GM12801 (cell line): Measurements from ENCODE around the gene ARG1.

Experiments
- TF ChIP-seq, protein P1 (sequence below): IDR thresholded peaks from one replicate; pipeline ENCODE4 v1.5.1; 2011; ENCODE audit warnings: control low read depth; ENCODE audit not compliant: insufficient read length; ENCODE audit errors: extremely low read depth

ARG1 gene

DNA sequence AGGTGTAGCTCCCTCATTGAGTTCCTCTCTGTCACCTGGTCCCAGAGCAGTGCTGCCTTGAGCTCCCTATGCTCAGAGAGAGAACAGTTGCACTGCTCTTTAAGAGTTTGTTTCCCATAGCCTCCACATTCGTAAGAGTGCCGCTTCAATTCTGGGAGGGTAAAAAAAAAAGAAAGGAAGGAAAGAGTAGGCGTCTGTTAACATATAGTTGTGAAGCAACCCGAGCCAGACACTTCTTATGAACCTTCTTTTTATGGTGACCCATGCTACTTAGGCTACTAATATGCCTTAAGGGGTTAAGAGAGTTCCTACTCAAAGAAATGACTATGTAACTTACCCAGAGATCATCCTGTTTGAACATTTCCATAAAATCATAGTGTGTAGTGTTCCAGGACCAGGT, 4.3 kb upstream of the ARG1 start:
- TF ChIP-seq, protein P1, sequence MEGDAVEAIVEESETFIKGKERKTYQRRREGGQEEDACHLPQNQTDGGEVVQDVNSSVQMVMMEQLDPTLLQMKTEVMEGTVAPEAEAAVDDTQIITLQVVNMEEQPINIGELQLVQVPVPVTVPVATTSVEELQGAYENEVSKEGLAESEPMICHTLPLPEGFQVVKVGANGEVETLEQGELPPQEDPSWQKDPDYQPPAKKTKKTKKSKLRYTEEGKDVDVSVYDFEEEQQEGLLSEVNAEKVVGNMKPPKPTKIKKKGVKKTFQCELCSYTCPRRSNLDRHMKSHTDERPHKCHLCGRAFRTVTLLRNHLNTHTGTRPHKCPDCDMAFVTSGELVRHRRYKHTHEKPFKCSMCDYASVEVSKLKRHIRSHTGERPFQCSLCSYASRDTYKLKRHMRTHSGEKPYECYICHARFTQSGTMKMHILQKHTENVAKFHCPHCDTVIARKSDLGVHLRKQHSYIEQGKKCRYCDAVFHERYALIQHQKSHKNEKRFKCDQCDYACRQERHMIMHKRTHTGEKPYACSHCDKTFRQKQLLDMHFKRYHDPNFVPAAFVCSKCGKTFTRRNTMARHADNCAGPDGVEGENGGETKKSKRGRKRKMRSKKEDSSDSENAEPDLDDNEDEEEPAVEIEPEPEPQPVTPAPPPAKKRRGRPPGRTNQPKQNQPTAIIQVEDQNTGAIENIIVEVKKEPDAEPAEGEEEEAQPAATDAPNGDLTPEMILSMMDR = no peak

DNA sequence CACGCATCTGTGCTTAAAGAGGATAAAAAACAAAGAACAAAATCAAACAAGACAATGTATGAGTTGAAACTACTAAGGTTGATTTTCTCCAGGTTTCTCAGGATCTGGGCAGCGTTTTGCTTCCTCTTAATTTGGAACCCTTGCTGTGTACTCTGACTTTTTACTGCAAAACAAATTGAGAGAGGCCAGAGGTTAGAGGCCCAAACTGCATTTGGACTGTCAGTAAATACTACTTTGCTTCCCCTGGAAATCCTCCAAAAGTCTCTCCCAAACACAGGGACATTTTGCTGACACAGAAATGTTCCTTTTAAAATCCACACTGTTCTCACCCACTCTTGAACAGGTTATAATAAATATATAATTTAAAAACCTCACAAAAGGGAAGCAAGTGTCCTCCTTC, 1.1 kb downstream of the ARG1 start:
- TF ChIP-seq, protein P1 = no peak

DNA sequence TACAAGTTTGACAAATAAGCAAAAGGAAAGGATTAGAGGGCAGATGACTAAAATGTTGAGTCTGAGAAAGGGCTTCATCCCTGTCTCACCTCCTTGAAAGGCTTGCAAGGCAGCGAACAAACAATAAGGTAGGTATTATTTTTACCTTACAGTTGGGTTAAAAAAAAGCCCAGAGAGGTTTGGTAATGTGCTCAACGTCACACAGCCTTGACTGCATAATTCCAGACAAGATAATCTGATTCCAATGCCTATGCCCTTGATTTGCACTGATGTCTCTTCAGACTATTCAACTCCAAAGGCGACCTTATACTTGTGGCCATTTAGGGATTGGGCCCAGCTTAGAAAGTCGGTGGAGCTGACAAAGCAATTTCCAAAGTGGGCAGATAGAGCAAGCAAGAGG, 1.7 kb downstream of the ARG1 start:
- TF ChIP-seq, protein P1 = no peak

DNA sequence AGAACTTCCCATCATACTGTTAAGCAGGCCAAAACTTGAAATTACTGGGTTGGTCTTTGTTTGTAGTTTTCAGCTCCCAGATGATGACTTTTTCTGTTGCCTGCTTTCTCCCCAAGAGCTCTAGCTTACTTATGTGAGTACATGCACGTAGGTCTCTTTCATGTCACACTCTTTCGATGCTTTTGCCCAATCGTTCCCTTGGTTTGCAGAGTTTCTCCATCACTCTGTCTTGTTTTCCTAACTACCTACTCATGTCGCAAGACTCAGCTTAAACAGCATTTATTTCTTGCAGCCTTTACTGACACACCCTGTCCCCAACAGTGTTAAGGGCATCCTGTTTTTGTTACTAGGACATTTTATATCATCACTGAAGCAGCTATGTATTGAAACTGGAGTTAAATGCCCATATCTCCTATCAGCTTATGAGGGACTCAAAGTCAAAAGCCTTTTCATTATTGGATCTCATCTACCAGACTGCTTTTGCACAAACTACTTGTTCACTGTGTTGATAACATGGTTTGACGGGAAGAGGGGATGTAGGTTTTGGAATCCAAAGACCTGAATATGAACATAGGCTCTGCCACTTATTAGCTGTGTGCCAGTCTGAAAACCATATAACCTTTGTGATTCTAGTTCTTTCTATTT, 2.9 kb downstream of the ARG1 start:
- TF ChIP-seq, protein P1 = no peak

DNA sequence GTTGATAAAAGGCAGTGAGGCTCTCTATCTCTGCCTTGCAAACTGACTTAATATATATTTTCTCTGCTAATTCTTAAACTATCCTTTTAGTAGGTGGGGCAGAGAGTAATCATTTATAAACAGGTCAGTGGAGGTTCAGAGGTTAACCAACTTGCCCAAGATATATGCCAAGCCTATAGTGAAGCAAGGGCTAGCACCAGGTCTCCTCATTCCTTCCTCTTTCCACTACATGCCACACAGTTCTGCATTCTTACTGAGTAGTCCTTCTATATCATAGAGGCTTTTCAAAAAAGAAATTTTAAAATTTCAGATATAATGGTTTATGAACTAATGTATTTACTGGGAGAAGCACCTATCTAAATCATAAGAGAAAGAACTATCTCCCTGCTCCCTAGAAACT, 8.5 kb downstream of the ARG1 start:
- TF ChIP-seq, protein P1 = no peak

DNA sequence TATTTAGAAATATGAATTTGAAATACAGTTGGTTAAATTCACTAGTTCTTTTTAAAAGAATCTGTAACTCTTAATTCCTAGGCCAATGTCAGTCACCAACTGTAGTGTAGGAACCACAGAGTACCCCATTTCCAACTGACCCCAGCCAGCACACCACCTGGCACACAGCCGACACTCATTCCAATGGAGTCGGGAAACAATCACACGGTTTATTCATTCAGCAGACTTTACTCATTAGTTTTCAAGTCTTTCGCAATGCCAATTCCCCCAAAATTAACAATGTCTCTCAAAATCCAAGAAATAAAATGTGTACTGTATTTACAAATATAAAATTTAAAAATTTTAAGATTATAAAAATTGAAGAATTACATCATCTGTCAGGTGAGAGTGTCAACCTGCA, 13.5 kb downstream of the ARG1 start:
- TF ChIP-seq, protein P1 = no peak

DNA sequence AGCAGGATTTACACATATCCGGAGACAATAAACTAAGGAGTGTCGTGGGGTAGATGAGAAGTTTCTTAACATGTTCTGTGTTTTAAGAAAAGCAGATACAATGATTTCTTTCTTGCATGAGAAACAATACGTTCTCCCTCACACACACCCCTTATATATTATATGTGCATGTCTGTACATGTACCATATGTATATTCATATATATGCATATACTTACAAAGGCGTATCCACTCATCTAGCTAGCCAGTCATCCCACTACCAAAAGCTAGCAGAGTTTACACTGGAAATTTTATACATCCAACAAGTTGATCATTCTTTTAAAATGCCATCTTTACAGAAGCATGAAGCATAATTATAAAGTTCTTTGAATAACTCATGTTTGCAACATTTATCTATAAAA, 14.9 kb downstream of the ARG1 start:
- TF ChIP-seq, protein P1 = no peak
